Suprapubic skin (tissue), 4 donors: ENCODE measurements around the gene MAML2. TPM values are rescaled to one million over a fixed set of nuclear protein-coding genes. Genes with fewer than 3 reads are reported as not detected.

Experiments
- DNase-seq, 2 donors: peaks; one replicate each; pipeline ENCODE4 v3.0.0-alpha.2; 2019; ENCODE audit warnings: low spot score in 2 of 2
- H3K27ac ChIP-seq: fragments of 200-600 bp; sonication (generic); one replicate; pipeline ENCODE4 v1.5.1; 2019
- H3K27me3 ChIP-seq: fragments of 200-600 bp; sonication (generic); one replicate; pipeline ENCODE4 v1.5.1; 2019
- H3K36me3 ChIP-seq: fragments of 200-600 bp; sonication (generic); one replicate; pipeline ENCODE4 v1.5.1; 2019
- H3K4me1 ChIP-seq: fragments of 200-600 bp; sonication (generic); one replicate; pipeline ENCODE4 v1.5.1; 2019
- H3K4me3 ChIP-seq: fragments of 200-600 bp; sonication (generic); one replicate; pipeline ENCODE4 v1.5.1; 2019; ENCODE audit warnings: mild to moderate bottlenecking
- H3K9me3 ChIP-seq: fragments of 200-600 bp; sonication (generic); one replicate; pipeline ENCODE4 v1.5.1; 2019
- EP300 ChIP-seq: sonication (generic); formaldehyde crosslinking; IDR thresholded peaks from one replicate; pipeline ENCODE4 v1.6.1; 2017; ENCODE audit warnings: antibody characterized with exemption
- POLR2A ChIP-seq, 2 donors: fragments of 450-650 bp; IDR thresholded peaks; one replicate each; pipeline ENCODE4 v1.6.1; 2017; ENCODE audit warnings: antibody characterized with exemption in 2 of 2, mild to moderate bottlenecking in 2 of 2, moderate library complexity in 2 of 2
- POLR2AphosphoS5 ChIP-seq, 3 donors: sonication (generic); formaldehyde crosslinking; IDR thresholded peaks; one replicate each; pipeline ENCODE4 v1.6.1; 2017; ENCODE audit warnings: antibody characterized with exemption in 3 of 3
- WGBS: methylation state at CpG from one replicate; pipeline ENCODE4 v1.1.5; 2018; 5-methylcytosine and 5-hydroxymethylcytosine counted together
- total RNA-seq, 4 donors: library from RNA; depleted of rRNA; stranded (reverse); fragments of >200 nt; gene quantifications; one replicate each; pipeline ENCODE4 v1.1.0, GENCODE V29; 2016
- TF ChIP-seq, protein P1 (sequence below), 2 donors: fragments of 200-600 bp in 1 of 2; fragments of 450-650 bp in 1 of 2; sonication (generic) in 1 of 2; IDR thresholded peaks; one replicate each; pipeline ENCODE4 v1.5.1; 2016 to 2019; ENCODE audit warnings: antibody characterized with exemption in 2 of 2, mild to moderate bottlenecking in 1 of 2, moderate library complexity in 1 of 2

Gene MAML2
- total RNA-seq, 4 donors from 2014 or later = 24.9 to 44.4 (median 30.9) TPM

DNA sequence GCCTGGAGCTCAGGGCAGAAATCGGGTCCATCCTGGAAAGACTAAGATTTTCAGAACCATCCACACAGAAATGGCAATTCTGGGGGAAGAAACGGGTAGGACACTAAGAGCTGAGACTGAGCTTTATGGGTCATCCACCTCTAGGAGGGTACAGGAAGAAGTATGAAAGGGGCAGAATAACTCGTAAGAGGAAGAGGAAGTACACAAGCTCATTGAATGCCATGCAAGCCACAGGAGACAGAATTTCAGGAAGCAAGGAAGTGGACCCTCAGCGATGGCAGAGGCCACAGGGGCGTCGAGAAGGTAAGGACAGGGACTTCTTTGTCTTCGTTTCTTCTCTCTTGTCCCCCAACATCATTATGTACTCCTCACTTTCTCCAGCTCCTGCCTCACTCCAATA, 169.6 kb downstream of the MAML2 start:
- H3K4me3 ChIP-seq = no peak overlapping the region
- no peak for DNase-seq
- H3K27ac ChIP-seq = no peak overlapping the region
- WGBS = 84% methylated on average over 7 of the region's 7 CpGs
- no peaks in the 10 kb centered on the region for H3K9me3 ChIP-seq
- H3K36me3 ChIP-seq = no peaks in the 10 kb centered on the region
- TF ChIP-seq POLR2A (IDR thresholded peaks at IDR 0.05) (no peak), EP300 (no peak), POLR2AphosphoS5 (IDR thresholded peaks at IDR 0.05) (no peak)
- TF ChIP-seq, protein P1, sequence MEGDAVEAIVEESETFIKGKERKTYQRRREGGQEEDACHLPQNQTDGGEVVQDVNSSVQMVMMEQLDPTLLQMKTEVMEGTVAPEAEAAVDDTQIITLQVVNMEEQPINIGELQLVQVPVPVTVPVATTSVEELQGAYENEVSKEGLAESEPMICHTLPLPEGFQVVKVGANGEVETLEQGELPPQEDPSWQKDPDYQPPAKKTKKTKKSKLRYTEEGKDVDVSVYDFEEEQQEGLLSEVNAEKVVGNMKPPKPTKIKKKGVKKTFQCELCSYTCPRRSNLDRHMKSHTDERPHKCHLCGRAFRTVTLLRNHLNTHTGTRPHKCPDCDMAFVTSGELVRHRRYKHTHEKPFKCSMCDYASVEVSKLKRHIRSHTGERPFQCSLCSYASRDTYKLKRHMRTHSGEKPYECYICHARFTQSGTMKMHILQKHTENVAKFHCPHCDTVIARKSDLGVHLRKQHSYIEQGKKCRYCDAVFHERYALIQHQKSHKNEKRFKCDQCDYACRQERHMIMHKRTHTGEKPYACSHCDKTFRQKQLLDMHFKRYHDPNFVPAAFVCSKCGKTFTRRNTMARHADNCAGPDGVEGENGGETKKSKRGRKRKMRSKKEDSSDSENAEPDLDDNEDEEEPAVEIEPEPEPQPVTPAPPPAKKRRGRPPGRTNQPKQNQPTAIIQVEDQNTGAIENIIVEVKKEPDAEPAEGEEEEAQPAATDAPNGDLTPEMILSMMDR (IDR thresholded peaks at IDR 0.05) = no peak
- H3K27me3 ChIP-seq = no peaks in the 10 kb centered on the region
- peaks cover 15% of the 10 kb centered on the region for H3K4me1 ChIP-seq

DNA sequence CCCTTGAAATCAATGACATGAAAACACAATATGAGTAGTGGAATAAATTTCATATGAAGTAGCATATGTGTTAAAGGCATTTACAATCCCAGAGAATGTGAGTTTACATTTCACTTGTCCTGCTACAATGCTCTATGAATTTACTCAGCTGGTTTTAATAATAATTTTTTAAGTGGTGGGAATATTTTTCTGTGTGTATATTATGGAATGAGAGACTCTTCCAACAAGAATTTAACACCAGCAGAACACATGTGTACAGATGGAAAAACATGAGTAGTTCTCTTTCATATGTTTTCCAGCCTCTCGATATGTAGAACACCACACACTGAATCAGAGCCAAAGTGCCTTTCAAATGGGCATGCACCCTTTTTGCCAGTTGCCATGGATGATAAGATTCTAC, 170.4 kb downstream of the MAML2 start:
- Histone ChIP-seq H3K27me3 (no peaks in the 10 kb centered on the region), H3K36me3 (no peaks in the 10 kb centered on the region), H3K4me3 (no peak overlapping the region), H3K9me3 (no peaks in the 10 kb centered on the region), H3K4me1 (peaks cover 23% of the 10 kb centered on the region), H3K27ac (no peak overlapping the region)
- 53% methylated on average over 1 of the region's 1 CpG for WGBS
- TF ChIP-seq, protein P1 (IDR thresholded peaks at IDR 0.05) = no peak
- no peak for TF ChIP-seq EP300
- TF ChIP-seq POLR2AphosphoS5 (IDR thresholded peaks at IDR 0.05) = no peak
- no peak for TF ChIP-seq POLR2A (IDR thresholded peaks at IDR 0.05)
- no peak for DNase-seq

DNA sequence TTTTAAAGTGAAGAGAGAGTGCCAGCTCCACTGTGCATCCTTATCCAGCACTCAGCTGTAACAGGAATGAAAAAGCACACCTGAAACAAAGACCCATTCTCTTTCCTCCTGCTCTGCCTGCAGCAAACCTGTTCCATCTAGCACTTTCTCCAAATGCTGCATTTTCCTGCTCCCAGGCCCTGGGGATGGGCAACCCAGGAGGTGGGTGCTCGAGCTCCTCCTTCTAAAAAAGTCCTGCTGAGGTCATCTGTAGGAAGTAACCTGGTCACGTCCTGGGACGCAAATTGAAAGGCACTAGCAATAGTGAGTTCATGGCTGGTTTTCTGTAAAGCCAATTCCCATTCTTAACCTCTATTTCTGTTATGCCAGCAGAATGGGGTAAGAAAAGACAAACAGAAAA, 173.7 kb downstream of the MAML2 start:
- TF ChIP-seq POLR2AphosphoS5 (IDR thresholded peaks at IDR 0.05) = no peak
- Histone ChIP-seq H3K27me3 (no peaks in the 10 kb centered on the region), H3K9me3 (no peaks in the 10 kb centered on the region), H3K36me3 (no peaks in the 10 kb centered on the region), H3K27ac (peak overlapping the region; percentile 59), H3K4me3 (no peak overlapping the region), H3K4me1 (peaks cover 42% of the 10 kb centered on the region)
- DNase-seq = no peak
- WGBS = 57% methylated on average over 3 of the region's 3 CpGs

DNA sequence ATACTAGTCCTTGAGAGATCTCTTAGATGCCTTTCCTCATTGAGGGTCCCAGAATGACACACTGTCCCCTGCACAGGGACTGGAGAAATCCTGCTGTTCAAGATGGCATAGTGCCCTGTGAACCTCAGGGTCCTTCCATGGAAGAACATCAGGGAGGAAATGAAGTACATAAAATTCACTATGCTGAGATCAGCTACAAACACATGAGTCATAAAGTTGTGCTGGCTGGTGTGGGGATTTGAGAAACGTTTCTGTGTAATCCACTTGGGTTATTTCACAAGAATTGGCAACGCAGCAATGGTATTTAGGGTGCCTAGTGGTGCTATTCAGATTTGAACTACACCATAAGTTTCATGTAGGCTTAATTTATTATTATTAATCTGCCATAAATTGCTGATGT, 174.4 kb downstream of the MAML2 start:
- no peaks in the 10 kb centered on the region for H3K9me3 ChIP-seq
- TF ChIP-seq EP300 = no peak
- peak in 2 of 3 donors; percentile 48 to 91 for TF ChIP-seq POLR2AphosphoS5 (IDR thresholded peaks at IDR 0.05)
- H3K4me3 ChIP-seq = no peak overlapping the region
- peaks cover 42% of the 10 kb centered on the region for H3K4me1 ChIP-seq
- peak in 1 of 2 donors; percentile 72 for DNase-seq
- no peaks in the 10 kb centered on the region for H3K27me3 ChIP-seq
- peak overlapping the region; percentile 59 for H3K27ac ChIP-seq
- no peaks in the 10 kb centered on the region for H3K36me3 ChIP-seq
- WGBS = 21% methylated on average over 2 of the region's 2 CpGs

DNA sequence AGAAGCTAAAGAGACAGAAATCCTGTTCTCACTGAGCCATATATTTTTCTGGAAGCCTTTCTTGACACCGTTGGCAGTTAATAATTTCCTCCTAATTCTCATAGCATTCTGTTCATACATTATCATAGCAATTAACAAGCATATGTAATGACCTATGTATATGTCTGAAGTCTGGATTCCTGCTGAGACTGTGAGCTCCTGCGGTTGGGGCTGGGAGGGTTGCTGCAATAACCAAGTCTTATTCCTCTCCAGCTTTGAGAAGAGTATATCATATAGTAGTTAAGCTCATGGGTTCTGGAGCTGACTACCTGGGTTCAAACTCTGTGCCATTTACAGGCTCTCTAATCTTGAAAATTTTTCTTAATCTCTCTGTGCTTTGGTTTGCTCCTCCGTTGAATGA, 175.2 kb downstream of the MAML2 start:
- no peak for DNase-seq
- Histone ChIP-seq H3K9me3 (no peaks in the 10 kb centered on the region), H3K4me1 (peaks cover 51% of the 10 kb centered on the region), H3K27me3 (no peaks in the 10 kb centered on the region), H3K4me3 (no peak overlapping the region), H3K27ac (peak overlapping the region; percentile 59), H3K36me3 (no peaks in the 10 kb centered on the region)
- WGBS = 79% methylated on average over 3 of the region's 3 CpGs
- TF ChIP-seq POLR2A (IDR thresholded peaks at IDR 0.05) = no peak
- TF ChIP-seq, protein P1 (IDR thresholded peaks at IDR 0.05) = no peak
- no peak for TF ChIP-seq EP300
- TF ChIP-seq POLR2AphosphoS5 (IDR thresholded peaks at IDR 0.05) = no peak

DNA sequence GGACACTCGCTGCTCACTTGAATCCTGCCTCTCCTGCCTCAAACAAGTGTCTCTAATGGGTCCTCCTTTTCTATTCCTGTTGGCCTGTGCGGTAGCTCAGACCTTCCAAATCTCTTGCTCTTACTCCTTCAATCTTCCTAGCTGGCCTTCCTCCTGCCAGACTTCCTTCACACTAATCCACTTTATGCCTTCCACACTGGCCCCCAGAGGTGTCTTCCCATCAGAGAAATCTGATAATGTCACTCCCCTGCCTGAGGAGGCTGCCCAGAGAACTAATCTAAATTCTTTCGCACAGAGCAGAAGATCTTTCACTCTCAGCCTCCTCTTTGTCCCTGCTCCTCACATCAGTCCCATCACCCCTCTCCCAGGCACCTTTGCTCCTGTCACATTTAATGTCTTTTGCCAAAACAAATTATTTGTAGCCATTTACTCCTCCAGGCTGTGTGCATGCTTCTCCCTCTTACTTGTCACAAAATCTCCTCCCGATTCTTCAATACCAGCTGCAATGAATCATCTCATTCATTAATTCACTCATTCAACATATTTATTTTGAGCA, 175.7 kb downstream of the MAML2 start:
- H3K4me1 ChIP-seq = peaks cover 54% of the 10 kb centered on the region
- TF ChIP-seq EP300 (no peak), POLR2AphosphoS5 (IDR thresholded peaks at IDR 0.05) (no peak), POLR2A (IDR thresholded peaks at IDR 0.05) (no peak)
- TF ChIP-seq, protein P1 (IDR thresholded peaks at IDR 0.05) = no peak
- 81% methylated on average over 4 of the region's 4 CpGs for WGBS
- no peak overlapping the region for H3K27ac ChIP-seq
- no peak for DNase-seq
- H3K9me3 ChIP-seq = no peaks in the 10 kb centered on the region
- H3K27me3 ChIP-seq = no peaks in the 10 kb centered on the region
- no peak overlapping the region for H3K4me3 ChIP-seq
- no peaks in the 10 kb centered on the region for H3K36me3 ChIP-seq
